SK-N-SH (cell line): Measurements from ENCODE around the gene CCDC149. TPM values are rescaled to one million over a fixed set of nuclear protein-coding genes. Genes with fewer than 3 reads are reported as not detected.

Source experiments
- CTCF ChIA-PET: fragments of 300-600, 350-600 bp; formaldehyde crosslinking; extraction: SDS; loops from one replicate; lab custom pipeline; 2021; lab: Yijun Ruan, JAX
- POLR2A ChIA-PET: fragments of 350-600 bp; sonication (Branson Sonifier 250); formaldehyde crosslinking; extraction: SDS; loops from one replicate; lab custom pipeline; 2020; ENCODE audit warnings: antibody characterized with exemption, inconsistent platforms; lab: Yijun Ruan, JAX
- DNase-seq: peaks from one replicate; pipeline ENCODE4 v3.0.0; 2012
- H2AFZ ChIP-seq: fragments of 200-600 bp; sonication (generic); 2 replicates; pipeline ENCODE4 v1.8.1; 2016; ENCODE audit warnings: antibody characterized with exemption, mild to moderate bottlenecking, low read depth
- H3F3A ChIP-seq: fragments of 200-600 bp; sonication (generic); replicated peaks from 2 replicates; pipeline ENCODE3; 2016; ENCODE audit warnings: antibody characterized with exemption, mild to moderate bottlenecking; ENCODE audit not compliant: insufficient read depth
- H3K27ac ChIP-seq, 2 experiments: fragments of 200-500 bp in 1 of 2; fragments of 200-600 bp in 1 of 2; sonication (Bioruptor generic) in 1 of 2; sonication (generic), shearing (Covaris generic) in 1 of 2; 2 replicates each; pipeline versions ENCODE4 v1.5.1 to v1.6.1; 2014 to 2016; ENCODE audit warnings: low read depth in 2 of 2, inconsistent platforms in 1 of 2, low read length in 1 of 2, mild to moderate bottlenecking in 1 of 2, mixed read lengths in 1 of 2
- H3K27me3 ChIP-seq: fragments of 200-600 bp; sonication (generic), shearing (Covaris generic); 2 replicates; pipeline ENCODE4 v1.6.1; 2016; ENCODE audit warnings: mixed run types; ENCODE audit not compliant: insufficient read depth
- H3K36me3 ChIP-seq, 2 experiments: fragments of 200-500 bp in 1 of 2; fragments of 200-600 bp in 1 of 2; sonication (Bioruptor generic) in 1 of 2; sonication (generic) in 1 of 2; replicated peaks in 1 of 2; 2 replicates each; pipeline versions ENCODE3 to v1.5.1; 2014 to 2016; ENCODE audit warnings: low read length in 1 of 2, mild to moderate bottlenecking in 1 of 2; ENCODE audit not compliant: insufficient read depth in 2 of 2, control insufficient read depth in 1 of 2
- H3K4me1 ChIP-seq, 2 experiments: fragments of 200-500 bp in 1 of 2; fragments of 200-600 bp in 1 of 2; sonication (Bioruptor generic) in 1 of 2; sonication (generic), shearing (Covaris generic) in 1 of 2; 2 replicates each; pipeline versions ENCODE4 v1.5.1 to v1.6.1; 2014 to 2016; ENCODE audit warnings: low read depth in 1 of 2, low read length in 1 of 2, mixed run types in 1 of 2; ENCODE audit not compliant: insufficient read depth in 2 of 2, control insufficient read depth in 1 of 2
- H3K4me2 ChIP-seq: fragments of 200-600 bp; sonication (generic), shearing (Covaris generic); 2 replicates; pipeline ENCODE4 v1.6.1; 2017; ENCODE audit warnings: mixed run types
- H3K4me3 ChIP-seq, 2 experiments: fragments of 200-500 bp in 1 of 2; fragments of 200-600 bp in 1 of 2; sonication (Bioruptor generic) in 1 of 2; sonication (generic), shearing (Covaris generic) in 1 of 2; 2 replicates each; pipeline versions ENCODE4 v1.5.1 to v1.8.1; 2014 to 2016; ENCODE audit warnings: low read depth in 2 of 2, inconsistent platforms in 1 of 2, low read length in 1 of 2, mild to moderate bottlenecking in 1 of 2, mixed read lengths in 1 of 2, moderate library complexity in 1 of 2
- H3K79me2 ChIP-seq: fragments of 200-600 bp; sonication (generic); 2 replicates; pipeline ENCODE4 v1.8.1; 2017; ENCODE audit warnings: mild to moderate bottlenecking; ENCODE audit not compliant: insufficient read depth
- H3K9ac ChIP-seq: fragments of 200-600 bp; sonication (generic); 2 replicates; pipeline ENCODE4 v1.6.1; 2017; ENCODE audit warnings: mixed run types
- H3K9me2 ChIP-seq: fragments of 200-600 bp; sonication (generic); 2 replicates; pipeline ENCODE4 v1.6.1; 2017; ENCODE audit warnings: mixed run types
- H3K9me3 ChIP-seq: fragments of 200-600 bp; sonication (generic); 2 replicates; pipeline ENCODE4 v1.6.1; 2017; ENCODE audit warnings: mixed run types, mild to moderate bottlenecking, moderate library complexity
- H4K20me1 ChIP-seq: fragments of 200-600 bp; sonication (generic); 2 replicates; pipeline ENCODE4 v1.6.1; 2017; ENCODE audit warnings: mild to moderate bottlenecking, mixed run types; ENCODE audit not compliant: insufficient read depth
- CHD2 ChIP-seq: fragments of 150-350 bp; IDR thresholded peaks from 2 replicates; pipeline ENCODE4 v1.6.1; 2018; ENCODE audit warnings: low read length; ENCODE audit not compliant: partially characterized antibody
- ELF1 ChIP-seq: IDR thresholded peaks from 2 replicates; pipeline ENCODE4 v1.4.0; 2012
- EP300 ChIP-seq, 2 experiments: IDR thresholded peaks; 2 replicates each; pipeline versions ENCODE4 v1.4.0 to v1.6.1; 2012; ENCODE audit warnings: borderline replicate concordance in 1 of 2, low read depth in 1 of 2, low read length in 1 of 2
- EZH2phosphoT487 ChIP-seq: fragments of 200-600 bp; sonication (generic); IDR thresholded peaks from 2 replicates; pipeline ENCODE4 v1.6.1; 2017; ENCODE audit warnings: low read depth, mixed run types, mild to moderate bottlenecking, antibody characterized with exemption, moderate library complexity, borderline replicate concordance
- FOXJ3 ChIP-seq: sonication (generic); formaldehyde crosslinking; IDR thresholded peaks from 2 replicates; pipeline ENCODE4 v1.5.1; 2020; ENCODE audit warnings: mild to moderate bottlenecking, missing genetic modification reagents
- GABPA ChIP-seq: IDR thresholded peaks from 2 replicates; pipeline ENCODE4 v1.4.0; 2012; ENCODE audit warnings: low read depth, mild to moderate bottlenecking
- MEF2A ChIP-seq: IDR thresholded peaks from 2 replicates; pipeline ENCODE4 v1.4.0; 2012; ENCODE audit warnings: low read depth, borderline replicate concordance
- MXI1 ChIP-seq: IDR thresholded peaks from 2 replicates; pipeline ENCODE4 v1.6.1; 2012; ENCODE audit warnings: mild to moderate bottlenecking, low read depth, low read length, improper control_type of control experiment
- NRF1 ChIP-seq: IDR thresholded peaks from 2 replicates; pipeline ENCODE4 v1.6.1; 2012; ENCODE audit warnings: low read depth, mild to moderate bottlenecking, low read length
- RCOR1 ChIP-seq: fragments of 150-350 bp; IDR thresholded peaks from 2 replicates; pipeline ENCODE4 v1.6.1; 2017; ENCODE audit warnings: antibody characterized with exemption, low read length
- RFX5 ChIP-seq: IDR thresholded peaks from 2 replicates; pipeline ENCODE4 v1.6.1; 2012; ENCODE audit warnings: mild to moderate bottlenecking, improper control_type of control experiment, low read length
- RXRA ChIP-seq: IDR thresholded peaks from 2 replicates; pipeline ENCODE4 v1.4.0; 2012; ENCODE audit warnings: low read depth, mild to moderate bottlenecking, borderline replicate concordance
- WGBS: methylation state at CpG from one replicate; pipeline ENCODE4 v1.1.6; 2017; ENCODE audit warnings: low lambda C conversion rate; 5-methylcytosine and 5-hydroxymethylcytosine counted together
- polyA plus RNA-seq, 3 experiments: library from polyadenylated mRNA; depleted of rRNA; stranded (reverse); fragments of >200 nt; gene quantifications; 2 replicates each; pipeline ENCODE4 v1.2.3, GENCODE V29; 2012
- TF ChIP-seq, protein P1 (sequence below): fragments of 150-350 bp; IDR thresholded peaks from 2 replicates; pipeline ENCODE4 v1.6.1; 2017; ENCODE audit warnings: antibody characterized with exemption, low read length, low read depth, borderline replicate concordance
- TF ChIP-seq, protein P2 (sequence below): IDR thresholded peaks from 2 replicates; pipeline ENCODE4 v1.4.0; 2012; ENCODE audit warnings: low read depth

Gene CCDC149
- polyA plus RNA-seq, 1 of the 3 experiments (the other 2 are of a cell fraction), result 5.5 TPM

DNA sequence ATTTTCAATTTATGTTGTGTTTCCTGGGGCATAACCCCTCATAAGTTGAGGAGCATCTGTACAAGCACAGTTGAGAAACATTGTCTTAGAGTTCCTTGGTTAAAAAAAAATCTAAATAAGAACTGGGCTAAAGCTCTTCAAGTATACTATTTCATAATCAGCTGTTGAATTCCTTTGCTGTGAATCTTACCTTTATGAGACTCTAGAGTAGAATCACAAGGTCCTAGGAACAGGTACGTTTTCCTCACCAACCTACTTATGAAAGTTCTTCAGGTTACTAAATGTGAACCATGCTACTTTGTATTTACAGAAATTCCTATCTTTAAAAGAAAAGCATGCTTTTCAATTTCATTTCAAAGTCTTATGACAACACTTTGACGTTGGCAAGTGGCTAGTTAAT is 138.4 kb downstream of the CCDC149 start:
- ChIA-PET POLR2A (no interaction called here), CTCF (no interaction called here)
- H2AFZ ChIP-seq, result no peak overlapping the region
- H3K9ac ChIP-seq, result no peak overlapping the region
- H3K4me2 ChIP-seq, result no peak overlapping the region
- no peaks in the 10 kb centered on the region for H3K36me3 ChIP-seq
- peaks cover 39% of the 10 kb centered on the region for H3F3A ChIP-seq
- H3K9me2 ChIP-seq, result no peaks in the 10 kb centered on the region
- no peaks in the 10 kb centered on the region for H4K20me1 ChIP-seq
- no peak for DNase-seq
- H3K27ac ChIP-seq, result no peak overlapping the region
- no peak overlapping the region for H3K4me3 ChIP-seq
- no peaks in the 10 kb centered on the region for H3K27me3 ChIP-seq
- H3K4me1 ChIP-seq, result peaks cover 3 to 41% of the 10 kb centered on the region in 2 experiments
- no peak for TF ChIP-seq RXRA
- TF ChIP-seq RFX5, result no peak
- TF ChIP-seq EP300 (IDR thresholded peaks at IDR 0.05; ENCODE audit: borderline replicate concordance in 1 of 2, low read depth in 1 of 2, low read length in 1 of 2), result no peak
- no peak for TF ChIP-seq NRF1
- H3K79me2 ChIP-seq, result no peaks in the 10 kb centered on the region
- no peaks in the 10 kb centered on the region for H3K9me3 ChIP-seq
- WGBS, result 13% methylated on average over 2 of the region's 2 CpGs

DNA sequence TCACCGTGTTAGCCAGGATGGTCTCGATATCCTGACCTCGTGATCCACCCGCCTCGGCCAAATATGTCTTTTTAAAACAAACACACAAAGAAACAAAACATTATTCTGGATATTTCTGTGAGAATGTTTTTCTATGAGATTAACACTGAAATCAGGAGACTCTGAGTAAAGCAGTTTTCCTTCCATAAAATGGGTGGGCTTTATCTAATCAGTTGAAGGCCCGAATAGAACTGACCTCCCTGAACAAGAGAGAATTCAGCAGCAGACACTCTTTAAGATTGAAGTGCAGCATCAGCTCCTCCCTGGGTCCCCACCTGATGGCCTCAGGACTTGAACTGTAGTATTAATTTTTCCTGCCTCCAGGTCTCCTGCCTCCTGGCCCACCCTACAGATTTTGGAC is 139.9 kb downstream of the CCDC149 start:
- Histone ChIP-seq H3K36me3 (no peaks in the 10 kb centered on the region), H3K4me1 (peaks cover 0 to 28% of the 10 kb centered on the region in 2 experiments; a peak in 3 of 4 replicates), H3K27me3 (no peaks in the 10 kb centered on the region), H3F3A (peaks cover 26% of the 10 kb centered on the region), H3K4me3 (no peak overlapping the region), H3K4me2 (no peak overlapping the region), H3K79me2 (no peaks in the 10 kb centered on the region), H3K27ac (no peak overlapping the region), H3K9me2 (no peaks in the 10 kb centered on the region), H3K9me3 (no peaks in the 10 kb centered on the region), H4K20me1 (no peaks in the 10 kb centered on the region), H2AFZ (no peak overlapping the region), H3K9ac (no peak overlapping the region)
- ChIA-PET CTCF (no interaction called here), POLR2A (interaction anchor here (0.7 kb wide), 1 partner anchor 1032 kb away, joined by 3 read pairs; no protein-coding TSS in a partner anchor)
- TF ChIP-seq CHD2 (no peak), RCOR1 (no peak), EZH2phosphoT487 (no peak), ELF1 (no peak), FOXJ3 (CRISPR knock-in tag) (no peak), MEF2A (no peak), MXI1 (no peak), GABPA (no peak)
- TF ChIP-seq, protein P1, sequence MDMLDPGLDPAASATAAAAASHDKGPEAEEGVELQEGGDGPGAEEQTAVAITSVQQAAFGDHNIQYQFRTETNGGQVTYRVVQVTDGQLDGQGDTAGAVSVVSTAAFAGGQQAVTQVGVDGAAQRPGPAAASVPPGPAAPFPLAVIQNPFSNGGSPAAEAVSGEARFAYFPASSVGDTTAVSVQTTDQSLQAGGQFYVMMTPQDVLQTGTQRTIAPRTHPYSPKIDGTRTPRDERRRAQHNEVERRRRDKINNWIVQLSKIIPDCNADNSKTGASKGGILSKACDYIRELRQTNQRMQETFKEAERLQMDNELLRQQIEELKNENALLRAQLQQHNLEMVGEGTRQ, result no peak
- TF ChIP-seq, protein P2, sequence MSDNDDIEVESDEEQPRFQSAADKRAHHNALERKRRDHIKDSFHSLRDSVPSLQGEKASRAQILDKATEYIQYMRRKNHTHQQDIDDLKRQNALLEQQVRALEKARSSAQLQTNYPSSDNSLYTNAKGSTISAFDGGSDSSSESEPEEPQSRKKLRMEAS, result no peak
- DNase-seq, result no peak
- 89% methylated on average over 6 of the region's 6 CpGs for WGBS
